GM12873 (cell line): Measurements from ENCODE around the gene MEGF9.

Experiments used
- CTCF ChIP-seq: IDR thresholded peaks from 2 replicates; pipeline ENCODE4 v1.5.1; 2012; ENCODE audit warnings: low read depth, mild to moderate bottlenecking, moderate library complexity, low read length, control low read depth; ENCODE audit not compliant: insufficient read depth; ENCODE audit errors: missing control alignments

Gene MEGF9

GRCh38 chr9:120690372-120690771 is 23.9 kb downstream of the MEGF9 start:
- no peak for TF ChIP-seq CTCF

- no peak for TF ChIP-seq CTCF
Observed at GRCh38 chr9:120689860-120690259, 24.4 kb downstream of the MEGF9 start.

- no peak for TF ChIP-seq CTCF
Observed at GRCh38 chr9:120688758-120689157, 25.5 kb downstream of the MEGF9 start.

GRCh38 chr9:120683150-120683549 is 31.1 kb downstream of the MEGF9 start:
- TF ChIP-seq CTCF = no peak

- TF ChIP-seq CTCF = no peak
Observed at GRCh38 chr9:120681121-120681520, 33.1 kb downstream of the MEGF9 start.

- no peak for TF ChIP-seq CTCF
Observed at GRCh38 chr9:120680579-120680978, 33.7 kb downstream of the MEGF9 start.

- TF ChIP-seq CTCF = no peak
Observed at GRCh38 chr9:120680161-120680560, 34.1 kb downstream of the MEGF9 start.

- TF ChIP-seq CTCF = no peak
Observed at GRCh38 chr9:120677965-120678364, 36.3 kb downstream of the MEGF9 start.
